Ectodermal cell (in vitro differentiated cells): ENCODE measurements around the gene RBFOX2.

Experiments
- H3K27ac ChIP-seq: 2 replicates; pipeline ENCODE4 v1.7.0; 2013; ENCODE audit warnings: mild to moderate bottlenecking, low read depth, low read length; ENCODE audit not compliant: insufficient read depth, poor library complexity, severe bottlenecking
- H3K27me3 ChIP-seq: 2 replicates; pipeline ENCODE4 v1.7.0; 2013; ENCODE audit warnings: mild to moderate bottlenecking, low read length; ENCODE audit not compliant: insufficient read depth, control insufficient read depth, poor library complexity, severe bottlenecking
- H3K36me3 ChIP-seq: one replicate; pipeline ENCODE4 v1.7.0; 2013; ENCODE audit warnings: low read length; ENCODE audit not compliant: control insufficient read depth, insufficient read depth
- H3K4me1 ChIP-seq: one replicate; pipeline ENCODE4 v1.7.0; 2013; ENCODE audit warnings: low read length; ENCODE audit not compliant: control insufficient read depth, insufficient read depth
- H3K4me3 ChIP-seq: 2 replicates; pipeline ENCODE4 v1.7.0; 2013; ENCODE audit warnings: low read depth, low read length, control low read depth; ENCODE audit not compliant: insufficient read depth
- H3K9me3 ChIP-seq: 2 replicates; pipeline ENCODE4 v1.7.0; 2013; ENCODE audit warnings: mild to moderate bottlenecking, low read length, moderate library complexity; ENCODE audit not compliant: control insufficient read depth
- WGBS, 2 experiments: methylation state at CpG; one replicate each; pipeline ENCODE4 v1.1.7; 2013; ENCODE audit warnings: missing lambda C conversion rate in 2 of 2; 5-methylcytosine and 5-hydroxymethylcytosine counted together

RBFOX2 gene

DNA sequence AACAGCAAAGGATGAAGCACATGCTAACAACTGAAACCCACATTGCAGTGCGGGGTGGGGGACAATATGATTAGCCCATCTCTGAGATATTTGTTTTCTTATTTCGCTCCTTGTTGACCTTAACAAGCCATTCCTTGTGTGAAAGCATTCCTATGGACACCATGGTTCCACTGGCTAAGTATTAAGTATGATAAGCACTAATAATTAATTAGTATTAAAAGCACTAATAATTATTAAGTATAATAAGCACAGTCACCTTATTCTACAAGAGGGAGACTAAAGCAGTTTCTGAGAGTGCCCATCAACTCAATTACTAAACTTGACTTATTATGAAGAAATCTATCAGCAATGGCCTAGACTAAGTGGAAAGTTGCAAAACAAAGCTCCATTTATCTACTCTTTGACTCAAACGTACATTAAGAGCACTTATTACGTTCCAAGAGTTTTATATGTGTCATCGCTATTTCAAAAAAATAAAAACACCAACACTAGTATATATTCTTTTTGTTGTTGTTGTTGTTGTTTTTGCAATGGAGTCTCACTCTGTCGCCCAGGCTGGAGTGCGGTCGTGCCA, 65.3 kb downstream of the RBFOX2 start:
- 91 to 96% methylated on average over 7 of the region's 8 CpGs for WGBS, 2 experiments
- Histone ChIP-seq H3K4me3 (no peak overlapping the region), H3K9me3 (no peaks in the 10 kb centered on the region), H3K27me3 (no peaks in the 10 kb centered on the region), H3K27ac (no peak overlapping the region), H3K4me1 (peaks cover 21% of the 10 kb centered on the region), H3K36me3 (no peaks in the 10 kb centered on the region)

GRCh38 chr22:35961480-35962295, 66.9 kb downstream of the RBFOX2 start:
- Histone ChIP-seq H3K4me1 (peaks cover 21% of the 10 kb centered on the region), H3K9me3 (no peaks in the 10 kb centered on the region), H3K27ac (peak overlapping the region; percentile 64), H3K27me3 (no peaks in the 10 kb centered on the region), H3K36me3 (no peaks in the 10 kb centered on the region), H3K4me3 (peak overlapping the region; percentile 9)
- 36 to 39% methylated on average over 5 of the region's 5 CpGs for WGBS, 2 experiments

DNA sequence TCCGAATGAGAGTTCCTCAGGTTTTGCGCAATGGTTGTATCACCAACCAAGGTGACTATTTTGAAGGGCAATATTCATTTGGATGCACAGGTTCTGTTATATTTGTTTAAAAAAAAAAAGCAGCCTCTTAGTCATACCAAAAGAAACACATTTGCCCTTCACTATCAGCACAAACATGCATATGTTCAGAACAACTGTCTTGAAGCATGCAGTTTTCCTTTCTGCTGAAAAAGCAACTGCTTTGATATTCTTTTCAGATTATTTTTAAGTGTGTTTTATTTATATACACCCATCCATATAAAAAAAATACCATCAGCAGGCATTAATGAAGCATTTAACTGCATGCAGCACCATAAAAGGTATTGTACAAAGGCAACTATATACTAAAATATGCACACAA, 67.8 kb downstream of the RBFOX2 start:
- Histone ChIP-seq H3K27me3 (no peaks in the 10 kb centered on the region), H3K27ac (peak overlapping the region; percentile 64), H3K4me1 (peaks cover 21% of the 10 kb centered on the region), H3K9me3 (no peaks in the 10 kb centered on the region), H3K36me3 (no peaks in the 10 kb centered on the region), H3K4me3 (peak overlapping the region; percentile 9)
- 100% methylated on average over 2 of the region's 2 CpGs; no CpG with 5 or more reads in 1 of the 2 experiments for WGBS, 2 experiments

DNA sequence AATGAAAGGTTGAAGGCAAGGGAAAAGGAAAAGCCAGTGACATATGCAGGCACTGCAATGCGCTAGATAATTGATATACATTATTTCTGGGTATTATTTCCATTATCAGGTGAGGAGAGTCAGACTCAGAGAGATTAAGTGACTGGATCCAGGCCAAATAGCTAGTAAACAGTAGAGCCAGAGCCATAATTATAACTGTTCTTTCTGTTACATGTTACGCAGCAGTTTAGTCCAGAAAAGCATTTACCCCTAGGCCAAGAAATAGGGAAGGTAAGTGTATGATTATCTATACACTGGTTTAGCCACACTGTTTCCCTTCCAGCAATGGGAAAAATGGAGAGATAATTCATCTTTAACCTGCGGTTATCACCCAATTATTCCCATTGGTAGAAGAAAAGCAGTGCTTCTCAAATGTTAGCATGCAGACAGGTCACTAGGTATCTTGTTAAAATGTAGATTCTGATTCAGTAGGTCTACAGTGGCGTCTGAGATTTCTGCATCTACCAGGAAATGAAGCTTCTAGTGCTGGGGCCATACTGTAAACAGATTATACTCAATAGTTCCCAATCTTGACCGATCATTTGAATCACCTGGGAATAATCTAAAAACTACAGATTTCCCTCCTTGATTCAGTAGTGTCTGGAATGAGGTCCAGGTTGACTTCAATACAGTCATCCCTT, 69.4 kb downstream of the RBFOX2 start:
- no peak overlapping the region for H3K4me3 ChIP-seq
- H3K4me1 ChIP-seq: peaks cover 21% of the 10 kb centered on the region
- H3K27ac ChIP-seq: no peak overlapping the region
- 96% methylated on average over 5 of the region's 5 CpGs for WGBS, 2 experiments
- H3K27me3 ChIP-seq: no peaks in the 10 kb centered on the region
- H3K36me3 ChIP-seq: no peaks in the 10 kb centered on the region
- H3K9me3 ChIP-seq: no peaks in the 10 kb centered on the region

DNA sequence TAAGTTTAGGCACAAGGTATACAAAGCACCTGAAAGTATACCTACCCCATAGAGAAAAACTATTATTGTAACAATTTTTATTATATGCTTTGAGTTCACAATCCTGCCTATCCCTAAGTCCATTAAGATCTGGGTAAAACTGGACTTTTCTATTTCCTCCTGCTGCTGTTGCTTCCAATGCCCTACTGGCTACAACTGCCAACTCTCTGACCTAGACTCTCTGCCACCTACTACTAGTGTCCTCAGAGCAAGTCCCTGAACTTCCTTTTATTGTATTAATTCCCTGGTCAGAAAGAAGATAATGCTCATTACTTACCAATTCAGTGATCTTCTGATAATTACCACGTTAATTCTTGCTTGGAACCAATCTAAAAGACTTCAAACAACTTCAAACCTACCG, 70.3 kb downstream of the RBFOX2 start:
- H3K4me3 ChIP-seq: no peak overlapping the region

DNA sequence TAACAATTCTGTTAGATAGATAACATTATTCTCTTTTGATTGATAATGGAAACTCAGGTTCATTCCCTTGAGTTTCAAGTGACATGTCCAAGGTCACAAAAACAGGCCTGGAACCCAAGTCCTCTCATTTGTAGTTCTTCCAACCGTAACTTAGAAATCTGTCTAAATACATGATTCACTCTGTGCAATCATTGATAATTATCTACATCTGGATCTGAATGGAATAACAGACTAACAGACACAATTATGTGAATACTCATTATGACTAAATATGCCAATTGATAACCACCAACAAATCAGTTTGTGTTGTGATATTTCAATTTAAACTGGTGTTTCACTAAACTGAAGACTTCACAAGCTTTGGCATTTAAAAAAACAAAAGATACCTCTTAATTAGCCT, 71.0 kb downstream of the RBFOX2 start:
- no peak overlapping the region for H3K27ac ChIP-seq
- peaks cover 18% of the 10 kb centered on the region for H3K4me1 ChIP-seq
- no peaks in the 10 kb centered on the region for H3K36me3 ChIP-seq
- H3K4me3 ChIP-seq: no peak overlapping the region
- WGBS, 2 experiments: 95 to 100% methylated on average over 1 of the region's 1 CpG
- no peaks in the 10 kb centered on the region for H3K27me3 ChIP-seq
- H3K9me3 ChIP-seq: no peaks in the 10 kb centered on the region

More for the DNA sequence above, 70.3 kb downstream of the RBFOX2 start:
- Histone ChIP-seq H3K9me3 (no peaks in the 10 kb centered on the region), H3K36me3 (no peaks in the 10 kb centered on the region), H3K4me1 (peaks cover 21% of the 10 kb centered on the region), H3K27me3 (no peaks in the 10 kb centered on the region), H3K27ac (no peak overlapping the region)
- 90 to 97% methylated on average over 2 of the region's 2 CpGs for WGBS, 2 experiments

DNA sequence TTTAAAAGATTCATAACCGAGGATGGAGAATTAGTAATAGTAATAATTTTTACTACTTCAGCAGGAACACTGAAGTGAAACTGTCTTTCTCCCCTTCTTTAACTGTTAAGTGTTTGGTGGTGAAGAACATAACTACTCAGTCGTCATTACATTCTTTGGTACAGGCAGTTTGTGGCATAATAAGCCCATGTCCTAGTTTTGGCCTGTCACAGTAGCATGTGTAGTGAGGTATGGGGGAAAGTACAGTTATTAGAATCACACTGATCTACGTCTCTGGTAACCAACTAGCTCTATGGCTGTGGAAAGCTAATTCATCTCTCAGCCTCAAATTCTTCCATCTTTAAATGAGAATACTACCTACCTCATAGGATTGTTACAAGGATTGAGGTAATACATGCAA, 71.8 kb downstream of the RBFOX2 start:
- 97% methylated on average over 2 to 3 of the region's 3 CpGs for WGBS, 2 experiments
- Histone ChIP-seq H3K9me3 (no peaks in the 10 kb centered on the region), H3K4me1 (peaks cover 11% of the 10 kb centered on the region), H3K4me3 (no peak overlapping the region), H3K36me3 (no peaks in the 10 kb centered on the region), H3K27me3 (no peaks in the 10 kb centered on the region), H3K27ac (no peak overlapping the region)

GRCh38 chr22:35955546-35955945, 73.1 kb downstream of the RBFOX2 start:
- Histone ChIP-seq H3K9me3 (no peaks in the 10 kb centered on the region), H3K27ac (no peak overlapping the region), H3K4me1 (no peaks in the 10 kb centered on the region), H3K36me3 (no peaks in the 10 kb centered on the region), H3K4me3 (no peak overlapping the region), H3K27me3 (no peaks in the 10 kb centered on the region)
- 95 to 97% methylated on average over 6 of the region's 7 CpGs for WGBS, 2 experiments

DNA sequence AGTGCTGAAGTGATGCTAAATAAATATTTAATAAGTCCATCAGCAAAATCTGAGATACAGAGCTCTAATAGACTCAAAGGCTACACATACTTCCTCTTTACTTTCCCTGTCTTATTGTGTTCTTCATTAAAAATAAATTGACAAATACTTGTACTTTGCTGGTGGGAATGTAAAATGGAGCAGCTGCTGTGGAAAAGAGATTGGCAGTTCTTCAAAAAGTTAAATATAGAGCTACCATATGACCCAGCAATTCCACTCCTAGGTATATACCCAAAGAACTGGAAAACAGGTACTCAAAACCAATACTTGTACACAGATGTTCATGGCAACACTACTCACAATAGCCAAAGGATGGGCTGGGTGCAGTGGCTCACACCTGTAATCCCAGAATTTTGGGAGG, 76.0 kb downstream of the RBFOX2 start:
- Histone ChIP-seq H3K27ac (no peak overlapping the region), H3K4me1 (no peaks in the 10 kb centered on the region), H3K36me3 (no peaks in the 10 kb centered on the region), H3K4me3 (no peak overlapping the region), H3K27me3 (no peaks in the 10 kb centered on the region), H3K9me3 (no peaks in the 10 kb centered on the region)

GRCh38 chr22:35950262-35950661, 78.4 kb downstream of the RBFOX2 start:
- Histone ChIP-seq H3K36me3 (no peaks in the 10 kb centered on the region), H3K4me1 (no peaks in the 10 kb centered on the region)
- 88% methylated on average over 2 of the region's 2 CpGs for WGBS, 2 experiments

More at GRCh38 chr22:35950262-35950661, 78.4 kb downstream of the RBFOX2 start:
- Histone ChIP-seq H3K4me3 (no peak overlapping the region), H3K9me3 (no peaks in the 10 kb centered on the region), H3K27ac (no peak overlapping the region), H3K27me3 (no peaks in the 10 kb centered on the region)
